Fibroblast of peridontal ligament (primary cell): ENCODE data around the gene TLN1.

Source experiments
- DNase-seq: peaks from one replicate; pipeline ENCODE4 v3.0.0-alpha.2; 2010; ENCODE audit errors: extremely low read depth

TLN1 gene

DNA sequence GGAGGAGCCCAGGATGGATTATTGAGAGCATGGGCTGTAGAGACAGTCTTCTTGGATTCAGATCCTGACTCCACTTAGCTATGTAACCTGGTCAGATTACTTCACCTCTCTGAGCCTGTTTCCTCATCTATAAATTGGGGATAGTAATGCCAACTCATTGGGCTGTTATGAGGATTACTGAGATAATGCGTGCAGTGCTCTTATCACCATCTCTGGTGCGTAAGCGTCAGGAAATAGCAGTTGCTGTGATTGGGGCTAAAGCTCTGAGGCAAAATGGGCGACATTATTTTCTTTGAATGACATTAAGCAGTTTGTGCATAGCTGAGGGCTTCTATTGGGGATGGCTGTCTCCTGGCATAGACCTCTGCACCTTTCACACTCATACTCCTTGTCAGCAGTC, 23.1 kb upstream of the TLN1 start:
- no peak for DNase-seq

DNA sequence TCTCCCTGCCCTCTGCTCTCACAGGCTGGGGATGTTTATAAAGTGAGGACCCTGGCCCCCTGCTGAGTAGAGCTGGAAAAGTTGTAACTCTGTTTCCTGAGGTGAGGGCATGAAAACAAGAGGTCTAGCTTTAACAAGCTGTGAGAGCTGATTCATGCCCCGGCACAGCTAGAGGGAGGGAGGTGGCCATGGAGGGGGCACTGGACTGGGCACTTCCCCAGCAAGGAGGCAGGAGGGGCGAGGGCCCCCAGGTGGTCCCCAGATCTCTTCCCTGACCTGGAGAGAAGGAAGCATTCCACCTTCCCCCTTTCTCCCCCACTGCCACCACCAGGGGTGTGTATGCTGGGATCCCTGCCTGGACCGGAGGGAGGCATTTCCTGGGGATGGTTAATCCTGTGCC, 22.3 kb upstream of the TLN1 start, which contains the start of gene MSMP:
TSS of gene MSMP (minus strand) at position 13 of the 400 bp plus-strand sequence. CDS start 147 bp downstream, outside the sequence.
- no peak for DNase-seq

DNA sequence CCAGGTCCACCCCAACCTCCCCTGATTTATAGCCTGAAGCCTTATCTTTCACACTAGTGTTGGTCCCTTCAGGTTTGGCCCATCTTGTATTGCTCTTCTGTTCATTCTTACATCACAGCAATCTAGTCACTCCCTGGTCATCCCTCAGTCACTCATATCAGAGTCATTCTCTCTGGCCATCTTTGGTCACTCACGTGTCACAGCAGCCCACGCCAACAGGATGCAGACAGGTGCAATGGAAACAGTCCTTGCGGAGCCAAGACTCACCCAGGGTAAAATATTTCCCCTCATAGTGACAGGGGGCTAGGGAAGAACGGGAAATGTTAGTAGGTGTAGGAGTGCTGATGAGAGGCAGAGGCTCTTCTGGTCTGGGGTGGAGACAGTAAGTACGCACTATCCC, 21.5 kb upstream of the TLN1 start:
- DNase-seq: no peak

DNA sequence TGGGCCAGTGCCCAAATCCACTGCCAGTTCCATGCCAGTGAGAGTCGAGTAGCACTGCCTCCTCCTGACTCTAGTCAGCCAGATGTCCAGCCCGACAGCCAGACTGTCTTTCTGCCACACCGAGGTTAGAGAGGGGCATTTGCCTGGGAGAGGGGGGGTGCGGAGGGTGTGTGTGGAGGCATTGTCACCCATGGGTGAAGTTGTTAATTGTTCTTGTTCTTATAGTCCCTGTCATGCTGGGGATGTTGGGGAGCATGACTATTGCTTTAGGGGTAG, 18.2 kb upstream of the TLN1 start:
- DNase-seq: no peak

DNA sequence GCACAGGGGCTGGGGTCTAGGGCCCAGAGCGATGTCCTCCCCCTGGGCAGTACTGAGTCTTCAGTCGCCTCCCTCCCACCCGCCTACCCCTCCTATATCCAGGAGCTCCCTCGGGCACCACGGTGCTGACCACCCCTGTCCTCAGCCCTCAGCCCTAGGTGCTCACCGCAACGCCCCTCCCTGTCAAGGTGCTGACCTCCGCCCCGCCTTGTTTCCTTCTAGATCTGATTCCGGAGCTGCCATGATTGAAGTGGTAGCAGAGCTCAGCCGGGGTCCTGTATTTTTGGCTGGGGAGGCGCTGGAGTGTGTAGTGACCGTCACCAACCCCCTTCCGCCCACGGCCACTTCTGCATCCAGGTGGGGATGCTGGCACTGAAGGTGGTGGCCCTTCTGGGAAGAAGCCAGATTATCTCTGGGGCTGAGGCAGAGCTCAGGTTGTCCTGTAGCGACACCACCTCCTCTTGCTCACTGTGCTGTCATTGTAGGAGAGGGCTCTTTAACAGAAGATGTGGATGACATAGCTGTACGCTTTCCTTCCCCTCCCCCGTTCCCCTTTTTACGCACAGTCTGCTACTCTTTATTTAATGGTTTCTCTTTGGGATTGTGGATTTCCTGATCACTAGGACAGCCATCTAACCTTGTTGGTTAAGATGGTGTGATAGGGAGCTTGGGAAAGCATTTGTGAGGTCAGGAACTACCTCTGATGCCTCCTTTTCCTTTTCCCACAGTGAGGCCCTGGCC, 17.7 kb upstream of the TLN1 start:
- DNase-seq: no peak

DNA sequence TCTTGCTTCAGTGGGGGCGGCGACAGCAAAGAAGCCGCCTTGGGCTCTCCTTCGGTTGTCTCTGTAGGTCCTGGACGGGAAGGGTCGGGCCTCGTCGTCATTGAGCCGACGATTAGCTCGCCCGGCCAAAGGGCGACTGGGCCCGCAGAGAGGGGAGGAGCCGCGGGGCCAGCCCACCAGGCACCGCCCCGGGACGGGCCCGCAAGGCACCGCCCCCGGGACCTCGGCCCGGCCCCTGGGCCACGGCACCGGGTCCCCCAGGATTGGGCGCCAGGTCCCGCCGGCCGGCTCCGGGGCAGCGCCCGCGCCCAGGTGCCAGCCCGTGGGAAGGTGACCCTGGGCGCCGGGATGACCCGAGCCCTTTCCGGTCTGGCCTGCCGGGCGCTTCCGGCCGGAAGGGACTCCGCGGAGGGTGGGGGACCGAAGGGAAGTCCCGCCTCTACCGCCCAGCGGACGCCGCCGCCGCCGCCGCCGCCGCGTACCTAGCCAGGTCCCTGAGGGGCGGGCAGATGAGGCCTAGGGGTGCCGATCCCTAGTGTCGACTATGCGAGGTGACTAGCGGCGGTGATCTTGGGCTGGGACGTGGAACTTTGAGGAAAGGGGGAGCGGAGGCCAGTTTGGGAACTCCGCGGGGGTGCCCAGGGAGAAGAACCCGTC, 17.0 kb upstream of the TLN1 start, which contains the start of the genes GBA2 and RGP1:
TSS of gene GBA2 (minus strand) at position 371 of the 657 bp plus-strand sequence. CDS start 524 bp downstream, outside the sequence.
TSS of gene RGP1 (plus strand) at position 430 of the 657 bp plus-strand sequence. CDS start 469 bp downstream, outside the sequence.
- DNase-seq: peak; percentile 30

DNA sequence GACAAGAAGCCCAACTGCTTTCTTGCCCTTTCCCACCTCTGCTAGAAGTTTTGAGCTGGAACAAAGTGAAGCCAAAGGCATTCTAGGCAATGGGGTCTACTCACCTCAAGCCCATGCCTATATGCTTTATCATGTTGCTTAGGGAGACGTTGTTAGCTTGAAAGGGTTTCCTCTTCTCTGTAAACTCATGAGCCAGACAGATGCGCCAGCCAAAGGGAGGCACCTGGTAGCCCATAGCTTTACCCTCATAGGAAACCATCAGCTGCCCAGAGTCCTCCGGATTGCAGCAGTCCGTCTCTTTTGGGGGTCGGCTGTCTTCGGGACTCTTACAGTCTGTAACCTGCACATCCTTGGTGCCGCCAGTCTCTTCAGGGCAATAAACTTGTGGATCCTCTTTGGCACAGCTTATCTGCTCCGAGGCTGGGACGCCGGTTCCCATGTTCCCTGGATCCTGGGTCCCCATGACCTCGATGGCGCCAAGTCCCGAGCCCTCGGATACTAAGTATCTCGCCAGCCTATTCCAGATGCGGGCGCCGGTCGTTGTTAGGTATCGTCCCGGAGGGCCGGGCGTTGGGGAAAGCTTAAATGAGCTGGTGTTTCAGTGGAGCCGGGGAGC, 16.4 kb upstream of the TLN1 start:
- DNase-seq: no peak

DNA sequence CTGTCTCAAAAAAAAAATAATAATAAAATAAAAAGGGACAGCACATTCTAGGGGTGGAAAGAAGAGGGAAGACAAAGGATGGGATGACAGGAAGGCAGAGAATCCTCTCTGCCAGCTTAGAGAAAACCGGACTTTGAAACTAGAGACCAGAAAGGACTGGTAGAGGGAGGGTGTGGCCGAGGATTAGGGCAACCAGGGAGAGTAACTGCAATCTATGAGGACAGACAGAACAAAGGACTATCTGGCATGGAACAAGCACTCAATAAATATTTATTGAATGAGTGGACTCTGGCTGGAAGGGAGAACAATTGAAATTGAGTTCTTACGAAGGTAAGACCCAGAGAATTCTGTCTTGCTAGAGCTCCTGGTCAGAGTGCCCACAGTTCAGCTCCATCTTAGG, 14.6 kb upstream of the TLN1 start:
- DNase-seq: no peak

DNA sequence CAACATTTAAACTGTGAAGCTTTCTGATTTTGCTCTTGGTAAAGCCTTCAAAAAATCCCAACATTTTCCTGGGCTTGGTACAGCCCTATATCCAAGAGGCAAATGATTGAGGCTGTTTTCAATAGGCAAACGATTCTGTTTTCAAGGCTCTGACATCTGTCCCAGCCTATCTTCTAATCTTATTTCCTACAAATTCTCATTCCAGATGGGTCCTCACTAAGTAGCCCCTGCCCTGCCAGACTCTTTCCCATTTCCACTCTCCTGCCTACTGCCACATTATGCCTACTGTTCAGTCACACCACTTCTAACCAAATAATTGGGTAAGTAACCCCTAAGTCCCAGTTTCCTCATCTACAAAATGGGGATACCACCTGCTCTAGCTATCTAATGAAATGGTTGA, 13.6 kb upstream of the TLN1 start:
- DNase-seq: no peak

DNA sequence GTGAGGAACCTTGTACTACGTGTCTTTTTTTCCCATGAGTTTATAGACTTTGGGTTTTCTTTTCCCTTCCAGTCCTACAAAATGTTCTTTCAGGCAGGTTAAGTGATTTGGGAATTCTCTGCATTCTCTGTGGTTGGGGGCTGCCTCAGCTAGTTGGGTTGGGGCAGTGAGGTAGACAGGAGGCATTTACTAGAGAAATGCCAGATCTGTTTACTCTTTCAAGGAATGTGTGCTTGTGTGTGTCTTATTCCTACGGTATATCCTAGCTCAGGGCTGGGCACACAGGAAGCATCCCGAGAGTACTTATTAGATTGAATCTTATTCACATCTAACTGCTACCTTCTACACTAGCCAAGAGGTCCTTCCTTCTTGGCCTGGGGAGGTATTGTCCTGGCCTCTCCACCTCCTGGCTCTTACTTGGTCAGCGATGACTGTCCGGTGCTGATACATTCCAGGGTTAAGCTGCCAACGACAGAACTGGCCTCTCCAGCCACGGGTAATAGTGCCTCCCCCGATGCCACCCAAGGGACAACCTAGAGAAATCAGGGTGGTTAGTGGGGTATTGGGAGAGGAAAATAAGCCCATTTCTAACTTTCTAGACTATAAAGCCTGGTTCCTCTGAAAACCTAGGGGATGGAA, 12.0 kb upstream of the TLN1 start:
- no peak for DNase-seq

DNA sequence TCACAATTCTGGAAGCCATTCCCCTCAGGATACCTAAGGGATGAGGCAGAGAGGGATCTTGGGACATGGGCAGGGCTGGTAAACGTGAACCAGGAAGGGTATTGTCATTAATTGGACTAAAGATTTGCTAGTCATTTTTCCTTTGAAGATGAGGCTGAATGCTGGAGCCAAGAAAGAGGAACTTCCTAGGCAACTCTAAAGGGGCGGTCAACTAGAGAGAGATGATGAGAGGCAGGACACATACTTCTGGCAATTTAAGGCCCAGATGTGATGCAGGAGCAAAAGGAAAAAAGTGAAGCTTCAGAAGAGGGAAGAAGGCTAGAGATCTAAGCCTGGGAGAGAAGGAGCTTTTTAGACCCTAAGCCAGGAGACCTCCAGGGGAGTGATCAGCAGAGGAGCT, 11.5 kb upstream of the TLN1 start:
- no peak for DNase-seq

DNA sequence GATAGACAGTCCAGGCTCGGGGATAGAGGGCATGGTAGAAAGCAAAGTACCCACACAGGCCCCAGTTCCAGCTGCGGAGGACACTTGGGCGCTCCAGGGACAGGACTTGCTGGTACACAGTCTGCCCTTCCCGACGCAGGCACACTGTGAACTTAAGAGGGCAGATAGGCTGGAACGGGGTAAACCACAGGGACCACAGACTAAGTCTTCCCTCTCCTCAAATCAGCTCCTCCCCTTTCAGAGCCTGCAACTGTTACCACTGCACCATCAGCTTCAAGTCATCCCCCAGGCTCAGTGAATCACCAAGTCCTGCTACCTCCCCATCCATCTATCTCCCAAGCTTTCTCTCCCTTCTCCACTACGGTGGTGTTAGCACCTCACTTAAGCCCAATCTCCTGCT, 9.7 kb upstream of the TLN1 start:
- no peak for DNase-seq

DNA sequence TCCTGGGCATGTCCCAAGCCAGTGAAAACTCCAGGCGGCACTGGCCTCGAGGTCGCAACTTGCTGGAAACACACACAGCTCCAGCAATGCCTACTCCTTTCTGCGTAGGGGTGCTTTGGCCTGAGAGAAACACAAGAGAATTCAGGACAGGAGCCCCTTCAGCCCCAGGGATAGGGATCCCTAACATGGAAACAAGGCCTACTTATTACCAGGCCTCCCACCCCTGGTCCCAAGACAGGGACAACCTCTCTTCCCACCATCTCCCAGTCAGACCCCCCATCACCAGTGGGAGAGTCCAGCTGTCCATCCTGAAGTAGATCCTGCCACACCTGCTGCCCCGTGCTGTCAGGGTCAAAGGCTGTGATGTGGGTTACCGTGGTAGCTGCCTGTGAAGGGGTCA, 8.2 kb upstream of the TLN1 start:
- no peak for DNase-seq

DNA sequence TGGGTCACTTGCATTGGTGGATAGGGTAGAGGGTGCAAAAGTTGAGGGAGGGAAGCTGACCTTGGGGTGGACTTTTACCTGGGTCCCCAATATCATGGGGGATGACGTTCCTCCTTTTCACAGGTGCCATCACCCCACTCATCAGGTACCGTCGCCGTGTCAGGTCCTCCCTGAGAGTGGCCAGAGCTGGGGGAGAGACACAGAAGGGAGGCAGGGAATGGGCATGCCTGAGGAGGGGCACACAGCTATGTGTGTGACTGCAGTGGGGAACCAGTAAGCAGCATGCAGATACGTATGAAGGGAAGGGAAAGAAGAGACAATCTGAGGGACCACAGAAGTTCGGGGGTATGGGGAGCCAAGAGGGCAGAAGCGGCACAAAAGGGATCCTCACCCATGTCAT, 6.9 kb upstream of the TLN1 start:
- DNase-seq: no peak

DNA sequence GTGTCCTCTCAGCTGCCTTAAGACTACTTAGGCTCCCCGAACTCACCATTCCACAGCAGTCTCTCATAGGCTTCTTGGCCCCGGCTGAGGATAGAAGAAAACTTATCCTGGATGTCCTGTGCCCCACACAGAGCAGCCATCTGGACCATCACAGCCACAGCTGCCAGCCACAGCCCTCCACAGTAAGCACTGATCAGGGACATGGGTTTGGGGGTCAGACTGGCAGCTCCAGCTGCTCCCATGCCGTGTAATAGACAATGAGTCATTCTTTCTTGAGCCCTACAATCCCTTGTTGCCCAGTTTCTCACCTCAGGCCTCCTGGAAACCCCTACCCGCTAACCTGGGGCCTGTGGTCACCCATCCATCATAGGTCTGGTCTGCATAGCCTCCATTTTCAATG, 6.2 kb upstream of the TLN1 start:
- no peak for DNase-seq

DNA sequence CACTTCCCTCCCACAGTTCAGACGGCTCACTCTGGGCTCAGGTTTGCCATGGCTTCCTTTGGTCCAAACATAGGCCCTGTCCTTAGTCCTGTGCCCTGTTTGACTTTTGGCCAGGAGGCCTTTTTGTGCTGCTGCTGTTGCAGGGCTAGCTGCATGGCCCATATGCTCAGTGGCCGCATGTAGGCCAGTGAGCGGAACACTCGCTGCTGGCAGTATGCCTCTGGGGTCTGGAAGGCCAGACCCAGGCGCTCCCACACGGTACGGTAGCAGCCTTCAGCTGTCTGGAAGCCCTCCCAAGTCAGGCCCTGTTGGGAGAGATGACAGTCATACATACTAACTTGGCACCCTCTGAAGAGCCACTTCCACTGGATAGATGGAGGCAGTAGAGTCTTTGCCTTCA, 5.1 kb upstream of the TLN1 start:
- no peak for DNase-seq

DNA sequence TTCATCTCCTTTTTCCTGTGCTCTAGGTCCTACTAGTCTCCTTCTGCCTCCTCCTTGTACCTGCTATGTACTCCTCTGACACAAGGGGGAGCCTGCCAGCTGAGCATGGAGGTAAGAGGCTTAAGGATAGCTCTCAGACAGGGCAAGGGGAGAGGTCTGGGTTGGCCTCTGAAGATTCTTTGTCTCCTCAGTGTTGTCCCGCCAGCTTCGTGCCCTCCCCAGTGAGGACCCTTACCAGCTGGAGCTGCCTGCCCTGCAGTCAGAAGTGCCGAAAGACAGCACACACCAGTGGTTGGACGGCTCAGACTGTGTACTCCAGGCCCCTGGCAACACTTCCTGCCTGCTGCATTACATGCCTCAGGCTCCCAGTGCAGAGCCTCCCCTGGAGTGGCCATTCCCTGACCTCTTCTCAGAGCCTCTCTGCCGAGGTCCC, 4.2 kb upstream of the TLN1 start:
- DNase-seq: peak; percentile 74

DNA sequence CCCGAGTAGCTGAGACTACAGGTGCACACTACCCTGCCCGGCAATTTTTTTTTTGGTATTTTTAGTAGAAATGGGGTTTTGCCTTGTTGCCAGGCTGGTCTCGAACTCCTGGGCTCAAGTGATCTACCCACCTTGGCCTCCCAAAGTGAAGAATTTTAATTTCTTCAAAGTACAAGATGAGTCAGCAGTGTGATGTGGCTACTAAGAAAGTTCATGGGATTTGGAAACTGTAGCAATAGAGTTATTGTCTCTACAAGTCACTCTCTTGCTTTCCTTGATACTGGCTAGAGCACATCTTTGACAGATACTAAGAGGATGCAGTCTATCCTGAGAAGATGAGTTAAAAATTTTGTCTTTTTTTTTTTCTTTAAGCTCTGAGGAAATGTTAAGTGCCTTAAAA, 2.1 kb upstream of the TLN1 start:
- no peak for DNase-seq

DNA sequence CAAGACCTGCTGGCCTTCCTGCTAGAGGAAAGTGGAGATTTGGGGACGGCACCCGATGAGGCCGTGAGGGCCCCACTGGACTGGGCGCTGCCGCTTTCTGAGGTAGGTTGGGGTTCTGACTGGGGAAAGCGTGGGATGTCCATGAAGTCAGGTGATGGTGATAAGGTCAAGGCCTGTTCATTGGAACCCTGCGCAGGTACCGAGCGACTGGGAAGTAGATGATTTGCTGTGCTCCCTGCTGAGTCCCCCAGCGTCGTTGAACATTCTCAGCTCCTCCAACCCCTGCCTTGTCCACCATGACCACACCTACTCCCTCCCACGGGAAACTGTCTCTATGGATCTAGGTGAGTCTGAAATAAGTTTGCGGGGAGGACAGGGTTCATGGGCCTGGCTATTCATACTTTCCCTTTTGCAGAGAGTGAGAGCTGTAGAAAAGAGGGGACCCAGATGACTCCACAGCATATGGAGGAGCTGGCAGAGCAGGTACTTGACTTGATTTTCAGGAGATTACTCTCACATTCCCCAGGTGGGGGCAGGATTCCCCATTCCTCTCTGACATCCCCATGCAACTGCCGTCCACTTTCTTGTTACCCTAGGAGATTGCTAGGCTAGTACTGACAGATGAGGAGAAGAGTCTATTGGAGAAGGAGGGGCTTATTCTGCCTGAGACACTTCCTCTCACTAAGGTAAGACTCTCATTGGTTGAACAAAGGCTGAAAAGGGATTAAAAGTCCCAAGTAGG, 976 bp upstream of the TLN1 start:
- DNase-seq: peak; percentile 54

DNA sequence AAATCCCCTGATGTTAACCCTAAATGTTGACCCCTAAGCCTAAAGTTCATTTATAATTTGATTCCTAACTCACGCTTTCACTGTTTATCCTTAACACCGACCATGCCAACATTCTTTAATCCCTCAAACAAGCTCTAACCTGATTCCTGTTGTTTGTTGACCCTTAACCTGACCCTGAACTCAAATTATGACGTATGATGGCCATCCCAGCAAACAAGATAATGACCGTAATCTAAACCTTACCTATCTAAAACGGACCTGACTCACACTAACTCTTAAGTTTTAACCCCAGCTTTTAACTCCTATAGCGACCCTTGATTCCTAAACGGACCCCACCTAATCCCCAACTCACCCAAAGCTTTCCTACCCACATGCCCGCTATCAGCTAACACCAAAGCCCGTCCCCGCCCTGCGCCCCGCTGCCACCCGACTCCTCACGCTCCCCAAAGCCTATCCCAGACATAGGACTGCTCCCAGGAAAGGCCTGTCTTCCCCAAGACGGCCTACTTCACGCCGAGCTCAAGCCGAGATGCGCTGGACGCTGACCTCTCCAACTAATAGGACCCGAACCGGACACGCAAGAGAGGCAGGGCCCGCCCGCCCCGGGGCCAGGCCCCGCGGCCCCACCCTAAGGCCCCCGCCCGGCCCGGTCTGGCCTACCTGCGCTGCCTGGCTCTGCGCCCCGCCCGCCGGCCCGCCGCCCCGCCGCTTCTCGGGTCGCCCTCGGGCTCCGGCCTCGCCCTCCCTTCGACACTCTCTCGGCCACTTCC, 395 bp downstream of the TLN1 start:
- DNase-seq: peak; percentile 43

DNA sequence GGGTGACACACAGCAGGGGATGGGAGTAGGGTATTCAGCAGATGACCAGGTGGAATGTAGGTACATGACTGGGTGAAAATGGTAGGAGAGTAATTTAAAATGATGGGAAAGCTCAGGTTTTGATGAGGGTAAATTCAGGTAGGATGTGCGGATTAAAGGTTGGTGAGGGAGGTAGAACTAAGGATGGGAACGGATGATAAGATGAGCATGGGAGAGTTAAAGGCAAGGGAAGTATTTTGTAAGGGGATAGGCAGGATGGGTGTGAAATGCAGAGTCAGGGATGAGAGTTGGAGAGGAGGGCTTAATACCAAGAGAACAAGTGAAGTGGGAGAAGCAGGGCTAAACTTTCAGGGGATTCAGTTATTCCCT, 1.5 kb downstream of the TLN1 start:
- DNase-seq: peak; percentile 10
